GM12878 (cell line): ENCODE results near the gene OPRM1.

Source experiments
- EGR1 ChIP-seq, 2 experiments: IDR thresholded peaks; 1 replicate in 1 of 2; 2 replicates in 1 of 2; pipeline ENCODE4 v1.6.1; 2011 to 2012; ENCODE audit warnings: low read depth in 2 of 2, low read length in 2 of 2, borderline replicate concordance in 1 of 2, mild to moderate bottlenecking in 1 of 2, moderate library complexity in 1 of 2
- PRDM15 ChIP-seq: fragments of 450-650 bp; formaldehyde crosslinking; IDR thresholded peaks from 2 replicates; pipeline ENCODE4 v1.4.0; 2020; ENCODE audit warnings: mild to moderate bottlenecking, moderate library complexity
- RB1 ChIP-seq: fragments of 450-650 bp; formaldehyde crosslinking; IDR thresholded peaks from 2 replicates; pipeline ENCODE4 v1.6.1; 2017; ENCODE audit warnings: mild to moderate bottlenecking, borderline replicate concordance

- TF ChIP-seq PRDM15 (CRISPR knock-in tag) (no peak), EGR1 (IDR thresholded peaks at IDR 0.05; ENCODE audit: borderline replicate concordance in 1 of 2, low read depth in 2 of 2, low read length in 2 of 2) (no peak), RB1 (no peak)
Observed at GRCh38 chr6:154125421-154125820, 86.4 kb downstream of the OPRM1 start.
